Myocyte (in vitro differentiated cells): ENCODE measurements around the gene GPR15LG. TPM values are rescaled to one million over a fixed set of nuclear protein-coding genes. Genes with fewer than 3 reads are reported as not detected.
"Not testable (repeated sequence)": the region's sequence is repeated elsewhere in the genome, so short reads cannot be mapped to it uniquely, and the experiment has no call there.

Experiments used
- DNase-seq: peaks from one replicate; pipeline ENCODE4 v3.0.0-alpha.2; 2012; ENCODE audit warnings: low read depth
- total RNA-seq: library from RNA; depleted of rRNA; stranded (reverse); fragments of >200 nt; gene quantifications from 2 replicates; pipeline ENCODE4 v1.2.3, GENCODE V29; 2014

Gene GPR15LG
- total RNA-seq, 1 donor from 2014 or later: not detected

DNA sequence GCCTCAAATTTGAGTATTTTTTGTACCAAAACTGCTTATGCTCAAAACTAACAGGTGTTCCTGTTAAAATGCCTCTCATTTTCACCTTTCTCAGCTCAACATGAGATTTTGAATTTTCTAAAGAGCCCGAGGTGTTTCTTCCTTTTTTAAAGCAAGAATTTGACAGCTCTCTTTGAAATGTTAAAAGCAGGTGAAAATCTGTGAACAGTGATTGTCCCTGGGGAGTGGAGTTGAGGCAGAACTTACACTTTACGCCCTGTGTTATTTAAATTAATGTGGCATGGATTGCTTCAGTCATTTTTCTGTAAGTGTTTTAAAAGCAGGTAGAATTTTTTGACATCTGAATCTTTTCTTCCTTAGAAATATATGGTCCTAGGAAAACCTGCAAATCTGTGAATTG, 9.2 kb upstream of the GPR15LG start:
- DNase-seq: no peak

DNA sequence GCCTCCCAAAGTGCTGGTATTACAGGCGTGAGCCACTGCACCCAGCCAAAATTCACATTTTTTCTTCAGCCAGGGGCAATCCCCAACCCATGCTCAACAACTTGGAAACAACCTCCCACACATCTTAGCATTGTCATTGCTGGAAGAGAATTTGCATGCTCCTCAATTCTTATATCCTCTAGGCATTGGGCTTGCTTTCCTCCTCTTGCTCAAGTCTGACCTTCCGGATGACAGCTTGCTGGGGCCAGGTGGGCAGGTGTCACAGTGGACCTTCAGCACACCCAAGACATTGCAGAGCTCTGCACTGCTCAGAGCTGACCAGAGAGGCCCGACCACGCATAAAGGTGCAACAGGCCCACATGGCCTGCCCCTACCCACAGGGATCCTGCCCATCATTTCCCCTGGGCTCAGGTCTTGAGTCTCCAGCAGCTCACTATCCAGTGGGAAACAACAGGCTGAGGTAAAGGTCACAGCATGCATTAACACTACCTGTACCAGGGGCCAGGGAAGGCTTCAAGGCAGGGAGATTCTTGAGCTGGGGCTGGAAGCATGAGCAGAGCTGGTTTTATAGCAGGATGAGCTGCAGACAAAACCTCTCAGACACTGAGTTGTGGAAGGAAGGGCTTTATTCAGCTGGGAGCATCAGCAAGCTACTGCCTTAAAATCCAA, 6.8 kb upstream of the GPR15LG start:
- no peak for DNase-seq

DNA sequence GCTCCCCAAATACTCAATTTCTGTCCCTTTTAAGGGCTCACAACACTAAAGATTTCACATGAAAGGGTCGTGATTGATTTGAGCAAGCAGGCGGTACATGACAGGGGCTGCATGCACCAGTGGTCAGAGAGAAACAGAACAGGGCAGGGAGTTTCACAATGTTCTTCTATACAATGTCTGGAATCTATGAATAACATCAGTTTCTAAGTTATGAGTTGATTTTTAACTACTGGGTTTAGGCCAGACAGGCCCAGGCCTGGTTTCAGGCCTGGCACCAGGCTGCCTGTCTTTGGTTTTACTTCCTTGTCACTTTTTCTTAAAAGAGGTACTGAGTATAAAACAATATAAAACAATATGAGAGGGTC, 6.3 kb upstream of the GPR15LG start:
- DNase-seq: not testable (repeated sequence)

DNA sequence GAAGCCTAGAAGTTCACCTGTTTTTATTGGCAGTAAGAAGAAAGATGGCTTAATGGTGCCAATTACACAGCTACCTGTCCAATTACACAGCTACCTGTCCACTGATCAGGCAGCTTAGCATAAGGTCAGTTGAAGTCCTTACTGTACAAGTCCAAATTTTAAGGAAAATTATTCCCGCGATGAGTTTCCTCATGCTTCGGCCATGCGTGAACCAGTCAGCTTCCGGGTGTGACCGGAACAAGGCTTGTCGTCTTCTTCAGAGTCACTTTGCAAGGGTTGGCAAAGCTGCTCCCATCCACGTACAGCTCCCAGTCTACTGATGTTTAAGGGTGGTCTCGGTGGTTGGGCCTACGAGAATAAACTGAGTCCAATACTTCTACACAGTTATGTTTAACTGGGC, 5.2 kb upstream of the GPR15LG start:
- DNase-seq: not testable (repeated sequence)

DNA sequence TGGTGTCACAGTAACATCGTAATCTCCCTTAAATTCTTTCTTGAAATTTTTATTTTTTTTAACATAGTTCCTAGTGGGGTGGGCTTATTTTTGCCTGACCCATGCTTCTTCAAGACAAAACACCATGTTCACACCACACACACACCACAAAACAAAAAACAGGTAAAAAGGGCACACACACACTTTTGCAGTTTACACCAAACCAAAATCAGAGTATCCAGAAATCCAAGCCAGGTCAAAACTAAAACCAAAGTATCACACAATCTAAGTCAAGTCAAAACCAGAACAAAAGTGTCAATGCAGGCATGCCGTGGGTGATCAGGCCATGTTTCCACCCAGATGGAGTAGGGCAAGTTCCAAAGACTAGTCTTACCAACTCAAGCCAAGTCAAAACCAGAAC, 2.4 kb upstream of the GPR15LG start:
- DNase-seq: not testable (repeated sequence)

DNA sequence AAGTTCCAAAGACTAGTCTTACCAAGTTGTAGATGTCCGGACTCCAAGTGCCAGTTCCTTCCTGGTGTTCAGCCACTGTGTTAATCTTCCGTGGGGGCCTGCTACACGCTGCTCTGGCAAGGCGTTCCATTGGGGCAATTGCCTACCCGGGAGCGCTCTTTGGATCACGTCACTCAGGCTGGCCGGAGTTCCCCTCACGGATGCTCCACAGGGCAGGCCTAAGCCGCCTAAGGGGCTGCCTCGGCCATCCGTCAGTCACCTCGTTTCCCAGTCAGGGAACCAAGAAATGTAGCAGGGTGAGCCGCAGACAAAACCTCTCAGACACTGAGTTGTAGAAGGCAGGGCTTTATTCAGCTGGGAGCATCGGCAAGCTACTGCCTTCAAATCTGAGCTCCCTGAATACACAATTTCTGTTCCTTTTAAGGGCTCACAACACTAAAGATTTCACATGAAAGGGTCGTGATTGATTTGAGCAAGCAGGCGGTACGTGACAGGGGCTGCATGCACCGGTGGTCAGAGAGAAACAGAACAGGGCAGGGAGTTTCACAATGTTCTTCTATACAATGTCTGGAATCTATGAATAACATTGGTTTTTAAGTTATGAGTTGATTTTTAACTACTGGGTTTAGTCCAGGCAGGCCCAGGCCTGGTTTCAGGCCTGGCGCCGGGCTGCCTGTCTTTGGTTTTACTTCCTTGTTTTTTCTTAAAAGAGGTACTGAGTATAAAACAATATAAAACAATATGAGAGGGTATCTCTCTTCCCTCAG, 1.7 kb upstream of the GPR15LG start:
- DNase-seq: not testable (repeated sequence)

DNA sequence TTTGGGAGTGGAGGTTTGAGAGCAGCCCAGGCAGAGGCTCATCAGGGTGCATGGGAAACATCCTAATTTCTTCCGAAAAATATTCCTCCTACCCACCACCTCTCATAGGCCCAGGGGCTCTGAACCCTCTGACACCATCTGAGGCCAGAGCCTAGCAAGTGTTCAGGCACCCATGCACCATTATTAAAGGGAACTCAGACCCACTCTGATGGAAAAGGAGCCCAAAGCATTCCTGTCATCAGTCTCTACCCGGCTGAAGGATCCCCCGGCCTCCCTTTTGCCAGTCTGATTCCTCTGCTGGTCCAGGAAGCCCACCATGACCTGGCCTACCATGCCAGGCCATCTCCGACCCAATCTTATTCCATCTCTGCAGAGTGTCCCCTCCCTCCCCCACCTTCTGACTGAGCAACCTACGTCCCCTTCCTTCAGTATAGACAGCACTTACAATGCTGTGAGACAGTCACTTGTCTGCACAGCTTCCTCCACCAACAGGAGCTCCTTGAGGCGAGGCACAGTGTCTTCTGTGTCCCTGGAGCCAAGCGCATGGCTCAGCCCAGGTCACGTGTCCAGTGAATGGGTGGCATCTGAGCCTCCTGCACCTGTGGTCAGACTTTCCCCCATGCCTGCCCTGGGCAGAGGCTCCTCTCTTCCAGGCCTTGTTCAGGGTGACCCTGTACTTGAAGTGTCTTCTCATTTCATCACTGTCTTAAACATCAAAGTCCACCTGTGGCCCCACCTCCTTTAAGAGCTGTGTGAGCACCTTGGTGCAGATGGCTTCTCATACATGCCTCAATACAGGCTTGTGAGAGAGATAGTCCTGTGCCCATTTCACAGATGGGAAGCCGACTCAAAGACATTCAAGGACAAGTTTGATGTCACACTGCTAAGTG, 889 bp upstream of the GPR15LG start:
- no peak for DNase-seq

DNA sequence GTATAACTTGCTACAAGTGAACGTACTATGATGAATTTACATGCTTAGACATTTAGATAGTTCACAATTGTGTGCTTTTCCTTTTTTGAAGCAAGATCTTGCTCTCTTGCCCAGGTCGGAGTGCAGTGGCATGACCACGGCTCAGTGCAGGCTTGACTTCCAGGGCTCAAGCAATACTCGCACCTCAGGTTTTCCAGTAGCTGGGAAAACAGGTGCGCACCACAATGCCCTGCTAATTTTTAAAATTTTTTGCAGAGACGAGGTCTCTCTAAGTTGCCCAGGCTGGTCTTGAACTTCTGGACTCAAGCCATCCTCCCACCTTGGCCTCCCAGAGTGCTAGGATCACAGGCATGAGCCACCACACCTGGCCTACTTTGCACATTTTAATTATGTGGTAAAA, 1.8 kb downstream of the GPR15LG start:
- no peak for DNase-seq

DNA sequence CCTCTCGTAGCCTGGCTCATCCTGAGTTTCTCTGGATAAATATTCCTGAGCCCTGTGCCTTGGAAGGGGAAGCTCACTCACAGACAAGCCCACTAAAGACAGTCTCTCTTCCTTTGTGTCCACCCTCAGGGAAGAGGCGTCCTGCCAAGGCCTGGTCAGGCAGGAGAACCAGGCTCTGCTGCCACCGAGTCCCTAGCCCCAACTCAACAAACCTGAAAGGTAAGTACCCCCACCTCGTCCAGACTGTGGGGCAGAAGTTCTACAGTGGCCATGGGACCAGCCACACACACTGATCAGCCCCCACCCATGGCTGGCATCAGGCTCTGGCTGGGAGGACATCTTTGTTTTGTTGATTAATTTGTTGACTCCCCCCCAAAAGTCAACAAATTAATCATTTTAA, 2.8 kb downstream of the GPR15LG start:
- DNase-seq: no peak

DNA sequence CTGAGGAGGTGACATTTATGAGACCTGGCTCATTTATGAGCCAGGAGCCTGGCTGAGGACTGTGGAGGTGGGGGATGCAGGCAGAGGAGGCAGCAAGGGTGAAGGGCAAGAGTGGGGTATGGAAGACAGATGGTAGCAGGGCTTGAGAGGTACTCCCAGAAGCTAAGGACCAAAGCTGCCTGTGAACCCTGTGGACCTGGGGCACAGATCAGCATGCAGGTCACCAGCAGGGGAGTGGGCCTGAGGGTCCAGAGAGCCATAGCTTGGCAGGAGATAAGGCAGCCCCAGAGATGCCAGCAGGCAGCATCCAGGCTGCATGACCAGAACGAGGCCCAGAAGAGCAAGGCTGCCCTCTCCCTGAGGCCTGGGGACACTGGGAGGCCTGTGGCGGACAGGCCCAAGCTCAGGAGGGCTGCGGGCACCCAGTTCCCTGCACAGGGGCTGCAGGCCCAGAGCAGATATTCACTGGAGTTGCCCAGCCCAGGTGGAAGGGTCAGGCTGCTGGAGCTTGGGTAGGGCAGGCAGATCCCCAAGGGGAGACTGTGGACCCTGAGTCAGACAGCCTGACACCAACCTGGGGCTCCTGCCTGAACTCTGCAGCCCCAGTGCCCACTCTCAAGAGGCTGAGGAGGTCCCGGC, 3.4 kb downstream of the GPR15LG start:
- no peak for DNase-seq

DNA sequence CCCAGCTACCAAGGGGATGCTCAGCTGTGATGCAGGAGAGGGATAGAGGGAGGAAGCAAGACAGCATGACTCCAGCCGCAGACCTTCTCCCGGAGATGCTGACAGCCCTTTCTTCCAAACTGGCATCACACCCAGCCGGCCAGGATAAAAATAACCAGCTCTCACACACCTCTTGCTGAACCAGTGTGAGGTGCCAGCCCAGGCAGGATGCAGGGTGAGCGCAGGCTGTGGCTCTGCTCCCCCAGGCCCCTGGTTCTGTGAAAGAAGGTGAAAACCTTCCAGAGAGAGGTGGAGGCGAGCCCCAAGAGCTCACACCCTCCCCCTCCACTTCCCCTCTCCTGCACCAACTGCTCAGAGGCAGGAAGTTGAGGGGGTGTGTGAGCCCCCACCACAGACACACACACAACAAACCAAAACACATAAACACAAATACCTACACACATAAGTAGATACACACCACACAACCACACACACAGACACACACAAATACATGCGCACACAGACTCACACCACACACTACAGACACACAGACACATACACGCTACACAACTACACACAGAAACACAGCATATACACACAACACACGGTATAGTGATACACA, 4.0 kb downstream of the GPR15LG start:
- no peak for DNase-seq

DNA sequence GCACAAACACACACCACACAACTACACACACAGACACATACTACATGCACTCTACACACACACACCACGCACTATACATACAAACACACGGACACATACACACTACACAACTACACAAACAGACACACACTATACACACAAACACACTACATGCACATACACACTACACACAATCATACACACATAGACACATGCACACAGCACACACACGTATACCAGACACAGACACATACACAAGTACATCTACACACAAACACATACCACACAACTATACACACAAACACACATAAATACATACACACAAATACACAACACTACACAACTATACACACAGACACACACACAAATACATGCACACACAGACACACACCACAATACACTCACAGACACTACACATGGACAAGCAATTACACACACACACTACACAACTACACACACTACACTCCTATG, 4.6 kb downstream of the GPR15LG start:
- no peak for DNase-seq

DNA sequence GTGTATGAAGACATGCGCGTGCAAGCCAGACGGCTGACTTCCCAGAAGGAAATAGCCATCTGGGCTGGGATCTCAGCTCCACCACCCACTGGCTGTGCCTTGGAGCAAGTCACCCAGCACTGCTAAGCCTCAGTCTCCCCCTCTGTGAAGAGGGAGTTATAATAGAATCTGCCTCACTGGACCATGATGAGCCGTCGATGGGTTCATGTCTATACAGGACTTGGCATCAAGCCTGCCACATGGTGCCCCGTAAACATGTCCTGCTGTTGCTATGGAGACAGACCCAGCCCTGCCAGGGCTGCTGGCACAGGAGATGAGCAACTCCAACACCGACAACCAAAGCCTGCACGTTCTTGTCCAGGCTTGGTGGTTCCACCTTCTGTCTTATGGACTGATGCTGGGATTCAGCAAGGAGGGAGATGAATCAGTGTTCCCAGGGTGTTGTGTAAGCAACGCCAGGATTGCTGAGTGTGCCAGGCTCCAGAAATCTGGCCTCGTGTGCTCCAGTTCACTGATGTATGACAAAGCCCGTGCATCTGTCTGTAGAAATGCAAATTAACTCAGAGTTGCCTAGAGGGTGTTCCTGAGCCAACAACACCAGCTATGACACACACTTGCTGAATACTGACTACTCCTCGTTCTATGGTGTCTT, 5.6 kb downstream of the GPR15LG start:
- DNase-seq: peak; percentile 16

DNA sequence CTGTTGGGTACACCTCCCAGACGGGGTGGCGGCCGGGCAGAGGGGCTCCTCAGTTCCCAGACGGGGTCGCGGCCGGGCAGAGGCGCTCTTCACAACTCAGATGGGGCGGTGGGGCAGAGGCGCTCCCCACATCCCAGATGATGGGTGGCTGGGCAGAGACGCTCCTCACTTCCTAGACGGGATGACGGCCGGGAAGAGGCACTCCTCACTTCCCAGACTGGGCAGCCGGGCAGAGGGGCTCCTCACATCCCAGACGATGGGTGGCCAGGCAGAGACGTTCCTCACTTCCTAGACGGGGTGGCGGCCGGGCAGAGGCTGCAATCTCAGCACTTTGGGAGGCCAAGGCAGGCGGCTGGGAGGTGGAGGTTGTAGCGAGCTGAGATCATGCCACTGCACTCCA, 6.8 kb downstream of the GPR15LG start:
- not testable (repeated sequence) for DNase-seq

DNA sequence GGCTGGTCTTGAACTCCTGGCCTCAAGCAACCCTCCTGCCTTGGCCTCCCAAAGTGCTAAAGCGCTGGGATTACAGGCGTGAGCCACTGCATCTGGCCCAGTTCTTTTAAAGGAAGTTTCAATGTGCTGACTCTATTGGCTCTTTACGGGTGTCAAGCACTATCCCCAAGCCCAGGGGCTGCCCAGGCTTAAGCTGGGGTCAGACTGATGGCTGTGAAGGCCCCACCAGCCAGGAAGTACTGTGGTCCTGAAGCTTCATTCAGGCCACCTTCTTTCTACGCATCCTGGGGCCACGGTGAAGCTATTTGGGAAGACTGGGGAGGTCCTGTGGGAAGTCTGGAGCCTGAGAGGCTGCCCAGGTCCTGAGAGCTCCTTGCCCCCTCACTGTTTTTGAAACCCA, 8.0 kb downstream of the GPR15LG start:
- no peak for DNase-seq

DNA sequence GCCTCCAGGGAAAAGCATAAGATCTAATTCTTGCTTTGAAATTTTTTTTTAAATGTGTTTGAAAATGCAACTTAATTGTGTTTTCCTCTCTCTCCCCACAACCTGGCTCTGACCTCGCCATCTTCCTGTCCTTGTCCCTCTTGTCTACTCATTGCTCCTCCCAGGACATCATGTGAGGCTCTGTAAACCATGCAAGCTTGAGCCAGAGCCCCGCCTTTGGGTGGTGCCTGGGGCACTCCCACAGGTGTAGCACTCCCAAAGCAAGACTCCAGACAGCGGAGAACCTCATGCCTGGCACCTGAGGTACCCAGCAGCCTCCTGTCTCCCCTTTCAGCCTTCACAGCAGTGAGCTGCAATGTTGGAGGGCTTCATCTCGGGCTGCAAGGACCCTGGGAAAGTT, 10.9 kb downstream of the GPR15LG start:
- DNase-seq: no peak

DNA sequence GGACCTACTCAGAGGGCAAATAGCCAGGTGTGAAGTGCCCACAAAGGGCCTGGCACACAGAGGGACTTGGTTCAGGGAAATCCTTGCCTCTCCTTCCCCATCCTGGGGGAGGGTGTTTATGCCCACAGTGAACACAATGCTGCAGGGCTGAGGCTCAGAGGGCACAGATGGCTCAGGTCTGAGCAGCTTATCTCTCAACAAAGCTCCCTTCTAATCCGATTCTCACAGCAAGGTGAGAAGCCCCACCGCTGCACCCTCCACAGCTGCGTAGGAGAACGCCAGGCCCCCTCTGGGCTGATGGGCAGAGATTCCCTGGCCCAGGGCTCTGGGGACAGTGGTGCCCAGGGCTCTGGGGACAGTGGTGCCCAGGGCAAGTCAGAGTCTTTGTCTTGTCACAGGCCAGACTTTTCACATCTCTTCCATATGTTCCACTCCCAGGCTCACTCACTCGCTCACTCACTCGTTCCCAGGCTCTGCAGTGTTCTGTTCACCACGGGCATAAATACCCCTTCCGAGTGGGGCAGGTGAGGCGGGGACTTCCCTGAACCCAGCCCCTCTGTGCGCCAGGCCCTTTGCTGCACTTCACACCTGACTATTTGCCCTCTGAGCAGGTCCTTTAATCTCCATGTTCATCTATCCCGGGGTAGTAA, 12.1 kb downstream of the GPR15LG start:
- DNase-seq: no peak

DNA sequence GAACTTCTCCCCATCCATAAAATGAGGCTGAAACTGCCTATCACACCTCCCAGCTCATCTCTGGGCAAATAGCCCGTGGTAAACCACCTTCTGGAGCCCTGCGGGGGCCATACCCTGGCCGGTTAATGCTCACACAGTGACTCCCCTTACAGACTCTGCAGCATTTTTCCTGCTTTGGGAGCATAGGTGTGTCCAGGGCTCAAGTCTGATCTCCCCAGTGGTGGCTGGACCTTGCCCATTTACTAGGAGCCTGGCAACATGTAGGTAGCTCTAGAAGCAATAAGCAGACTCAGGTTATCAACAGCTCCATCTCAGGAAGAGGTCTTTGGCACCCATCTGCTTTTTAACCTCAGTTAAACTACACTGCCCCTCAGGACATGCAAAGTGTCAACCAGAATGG, 15.2 kb downstream of the GPR15LG start:
- DNase-seq: no peak

DNA sequence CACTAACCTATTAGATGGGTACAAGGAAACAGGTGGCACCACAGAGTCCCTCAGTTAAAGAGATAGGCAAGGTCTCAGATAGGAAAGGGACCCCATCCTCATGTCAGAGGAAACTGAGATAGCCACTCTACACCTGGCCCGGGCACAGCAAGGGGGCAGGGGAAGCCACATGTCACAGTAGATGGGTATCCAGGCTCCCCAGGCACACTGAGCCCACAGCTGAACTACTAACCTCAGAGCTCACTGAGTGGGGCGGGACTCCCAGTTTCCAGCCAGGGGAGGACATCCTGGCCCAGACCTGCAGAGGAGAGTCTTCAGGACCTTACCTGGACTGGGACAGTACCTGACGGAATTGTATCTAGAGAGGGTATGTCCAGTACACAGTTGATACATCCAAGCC, 17.0 kb downstream of the GPR15LG start:
- no peak for DNase-seq

DNA sequence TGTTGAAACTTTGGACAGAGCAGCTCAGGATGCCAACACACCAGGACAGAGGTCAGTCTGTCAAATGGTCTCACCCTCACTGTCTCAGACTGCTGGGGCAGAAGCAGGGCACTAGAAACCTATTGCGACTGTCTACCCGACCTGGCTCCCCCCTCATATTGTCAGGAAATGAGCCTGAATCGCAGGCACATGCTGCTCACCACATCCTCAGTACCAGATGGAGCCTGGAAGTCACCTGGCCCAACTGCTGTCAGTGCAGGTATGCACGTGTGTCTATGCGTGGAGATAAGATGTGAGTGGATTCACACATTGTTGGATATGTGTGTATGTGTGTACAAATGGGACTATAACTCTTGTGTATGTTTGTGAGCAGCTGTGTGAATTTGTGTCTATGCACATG, 17.5 kb downstream of the GPR15LG start:
- no peak for DNase-seq
